ENCODE data around the gene RAB40C. TPM values are rescaled to one million over a fixed set of nuclear protein-coding genes. Genes with fewer than 3 reads are reported as not detected.
A peak's percentile ranks its signal among the peaks of the same experiment; 100 is the strongest.

RAB40C gene
- total RNA-seq, 2 donors from 2014 or later: 11.1 to 13.5 TPM

GRCh38 chr16:586047-586644, 3.7 kb upstream of the RAB40C start:
- peaks cover 0 to 48% of the 10 kb centered on the region in 2 donors for H3K4me1 ChIP-seq
- no peaks in the 10 kb centered on the region for H3K36me3 ChIP-seq
- DNase-seq (ENCODE audit: low spot score): no peak
- no peaks in the 10 kb centered on the region for H3K27me3 ChIP-seq
- H3K27ac ChIP-seq: no peak overlapping the region
- H3K9me3 ChIP-seq: no peaks in the 10 kb centered on the region
- no peak for TF ChIP-seq CTCF (IDR thresholded peaks at IDR 0.05)
- H3K4me3 ChIP-seq: no peak overlapping the region

GRCh38 chr16:586645-587590, 2.9 kb upstream of the RAB40C start:
- no peak for TF ChIP-seq CTCF (IDR thresholded peaks at IDR 0.05)
- peaks cover 0 to 52% of the 10 kb centered on the region in 2 donors for H3K4me1 ChIP-seq
- H3K9me3 ChIP-seq: no peaks in the 10 kb centered on the region
- no peak for DNase-seq (ENCODE audit: low spot score)
- H3K36me3 ChIP-seq: no peaks in the 10 kb centered on the region
- peak overlapping the region in 1 of 2 donors; percentile 97 for H3K27ac ChIP-seq
- H3K27me3 ChIP-seq: no peaks in the 10 kb centered on the region
- H3K4me3 ChIP-seq: peak overlapping the region in 1 of 2 donors; percentile 77

DNA sequence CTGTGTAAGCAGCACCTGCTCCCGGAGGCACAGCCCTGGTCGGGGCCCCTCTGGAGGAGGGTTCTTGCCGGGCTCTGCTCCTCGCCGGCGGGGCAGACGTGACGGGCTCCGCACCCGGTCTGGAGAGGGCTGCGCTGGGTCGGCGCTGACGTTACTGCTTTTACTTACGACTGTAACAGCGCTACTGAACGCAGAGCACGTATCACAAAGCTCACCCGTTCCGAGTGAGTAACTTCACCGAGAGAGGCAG, 1.3 kb upstream of the RAB40C start:
- TF ChIP-seq CTCF (IDR thresholded peaks at IDR 0.05): no peak
- H3K4me3 ChIP-seq: peak overlapping the region; percentile 77 to 83
- DNase-seq (ENCODE audit: low spot score): peak; percentile 63
- H3K9me3 ChIP-seq: no peaks in the 10 kb centered on the region
- peaks cover 0 to 59% of the 10 kb centered on the region in 2 donors for H3K4me1 ChIP-seq
- H3K27ac ChIP-seq: peak overlapping the region; percentile 96 to 97
- no peaks in the 10 kb centered on the region for H3K27me3 ChIP-seq
- H3K36me3 ChIP-seq: no peaks in the 10 kb centered on the region

DNA sequence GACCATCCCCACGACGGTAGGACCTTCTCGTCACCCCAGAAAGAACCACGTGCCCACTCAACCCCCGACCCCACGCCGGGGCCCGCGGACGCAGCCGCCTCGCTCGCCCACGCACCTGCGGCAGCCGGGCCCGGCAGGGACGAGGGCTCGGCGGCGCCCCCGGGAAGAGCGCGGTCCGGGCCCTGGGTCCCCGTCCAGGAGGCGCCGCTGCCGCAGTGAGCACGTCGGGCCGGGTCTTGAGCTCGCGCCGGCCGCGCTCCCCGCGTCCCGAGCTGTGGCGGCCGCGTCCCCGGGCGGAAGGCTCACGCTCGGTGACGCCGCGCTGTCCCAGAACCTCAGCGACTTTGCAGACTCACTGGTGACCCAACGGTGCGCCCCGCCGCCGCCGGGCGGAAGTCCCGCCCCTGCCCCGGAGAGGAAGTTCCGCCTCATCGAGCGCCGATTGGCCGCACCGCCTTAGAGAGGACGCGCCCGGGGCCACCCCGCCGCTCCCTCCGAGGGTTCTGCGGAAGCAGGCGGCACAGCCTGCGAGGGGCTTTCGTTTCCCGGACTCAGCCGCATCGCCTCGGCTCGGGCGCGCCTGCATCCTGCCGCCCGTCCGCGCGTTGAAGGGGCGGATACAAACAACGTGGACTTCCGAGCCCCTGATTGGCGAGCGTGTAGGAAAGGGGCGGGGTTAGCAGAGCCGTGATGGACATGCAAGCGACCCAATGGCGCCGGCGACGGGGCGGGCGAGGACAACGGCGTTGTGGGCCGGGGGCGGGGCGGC, 793 bp upstream of the RAB40C start:
- peak; percentile 98 for DNase-seq (ENCODE audit: low spot score)
- Histone ChIP-seq H3K27me3 (no peaks in the 10 kb centered on the region), H3K9me3 (no peaks in the 10 kb centered on the region), H3K4me3 (peak overlapping the region; percentile 77 to 83), H3K27ac (peak overlapping the region; percentile 96 to 97), H3K4me1 (peaks cover 0 to 54% of the 10 kb centered on the region in 2 donors), H3K36me3 (no peaks in the 10 kb centered on the region)
- no peak for TF ChIP-seq CTCF (IDR thresholded peaks at IDR 0.05)

DNA sequence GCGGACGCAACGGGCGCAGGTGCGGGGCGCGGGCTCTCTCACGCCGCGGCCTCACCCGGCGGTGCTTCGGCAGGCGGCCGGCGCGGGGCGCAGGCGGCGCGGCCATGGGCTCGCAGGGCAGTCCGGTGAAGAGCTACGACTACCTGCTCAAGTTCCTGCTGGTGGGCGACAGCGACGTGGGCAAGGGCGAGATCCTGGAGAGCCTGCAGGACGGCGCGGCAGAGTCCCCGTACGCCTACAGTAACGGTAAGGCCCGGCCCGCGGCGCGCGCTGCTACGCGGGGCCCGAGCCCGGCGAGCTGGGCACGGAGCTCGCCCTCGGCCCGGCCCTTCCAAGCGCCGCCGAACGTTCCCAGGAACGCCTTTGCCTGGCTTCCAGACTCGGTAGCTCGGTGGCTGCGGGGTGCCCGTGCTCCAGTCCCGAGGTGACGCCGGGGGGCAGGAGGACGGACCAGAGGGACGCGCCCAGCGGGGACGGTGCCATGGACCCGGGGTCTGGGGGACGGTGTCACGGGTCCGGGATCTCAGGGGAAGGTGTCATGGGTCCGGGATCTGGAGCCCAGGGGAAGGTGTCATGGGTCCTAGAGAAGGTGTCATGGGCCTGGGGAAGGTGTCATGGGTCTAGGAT, 435 bp downstream of the RAB40C start:
- H3K9me3 ChIP-seq: no peaks in the 10 kb centered on the region
- H3K27ac ChIP-seq: peak overlapping the region; percentile 79 to 86
- H3K36me3 ChIP-seq: no peaks in the 10 kb centered on the region
- no peak for TF ChIP-seq CTCF (IDR thresholded peaks at IDR 0.05)
- peak overlapping the region; percentile 78 to 92 for H3K4me3 ChIP-seq
- H3K27me3 ChIP-seq: no peaks in the 10 kb centered on the region
- H3K4me1 ChIP-seq: peaks cover 0 to 50% of the 10 kb centered on the region in 2 donors
- no peak for DNase-seq (ENCODE audit: low spot score)
